ENCODE measurements around the gene CEBPA. TPM values are rescaled to one million over a fixed set of nuclear protein-coding genes. Genes with fewer than 3 reads are reported as not detected.

Gene CEBPA
- total RNA-seq, 2 donors from 2014 or later = 25.2 to 58.7 TPM

DNA sequence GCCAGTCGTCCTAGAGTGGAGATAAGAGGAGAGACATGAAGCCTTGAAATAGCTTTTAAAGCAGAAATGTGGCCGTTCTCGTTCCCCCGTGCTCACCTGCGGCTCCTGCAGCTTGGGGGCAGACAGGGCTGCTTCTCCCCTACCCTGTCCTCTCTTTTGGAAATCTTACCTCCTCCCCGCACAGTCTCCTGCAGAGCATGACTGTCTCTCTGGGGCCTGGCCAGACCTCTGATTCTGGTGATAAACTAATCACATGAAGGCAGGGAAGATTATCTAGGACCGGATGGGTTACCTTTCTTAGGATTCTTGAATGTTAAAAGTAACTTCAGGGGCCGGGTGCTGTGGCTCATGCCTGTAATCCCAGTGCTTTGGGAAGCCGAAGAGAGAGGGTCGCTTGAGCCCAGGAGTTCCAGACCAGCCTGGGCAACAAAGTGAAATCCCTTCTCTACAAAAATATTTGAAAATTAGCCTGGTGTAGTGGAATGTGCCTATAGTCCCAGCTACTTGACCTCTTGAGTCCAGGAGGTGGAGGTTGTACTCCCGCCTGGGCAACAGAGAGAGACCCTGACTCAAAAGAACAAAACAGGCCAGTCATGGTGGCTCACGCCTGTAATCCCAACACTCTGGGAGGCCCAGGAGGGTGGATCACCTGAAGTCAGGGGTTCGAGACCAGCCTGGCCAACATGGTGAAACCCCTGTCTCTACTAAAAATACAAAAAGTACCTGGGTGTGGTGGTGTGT, 8.1 kb downstream of the CEBPA start:
- WGBS = 53% methylated on average over 13 of the region's 13 CpGs
- intact Hi-C loops (cut with DNase I) = no loop called here

DNA sequence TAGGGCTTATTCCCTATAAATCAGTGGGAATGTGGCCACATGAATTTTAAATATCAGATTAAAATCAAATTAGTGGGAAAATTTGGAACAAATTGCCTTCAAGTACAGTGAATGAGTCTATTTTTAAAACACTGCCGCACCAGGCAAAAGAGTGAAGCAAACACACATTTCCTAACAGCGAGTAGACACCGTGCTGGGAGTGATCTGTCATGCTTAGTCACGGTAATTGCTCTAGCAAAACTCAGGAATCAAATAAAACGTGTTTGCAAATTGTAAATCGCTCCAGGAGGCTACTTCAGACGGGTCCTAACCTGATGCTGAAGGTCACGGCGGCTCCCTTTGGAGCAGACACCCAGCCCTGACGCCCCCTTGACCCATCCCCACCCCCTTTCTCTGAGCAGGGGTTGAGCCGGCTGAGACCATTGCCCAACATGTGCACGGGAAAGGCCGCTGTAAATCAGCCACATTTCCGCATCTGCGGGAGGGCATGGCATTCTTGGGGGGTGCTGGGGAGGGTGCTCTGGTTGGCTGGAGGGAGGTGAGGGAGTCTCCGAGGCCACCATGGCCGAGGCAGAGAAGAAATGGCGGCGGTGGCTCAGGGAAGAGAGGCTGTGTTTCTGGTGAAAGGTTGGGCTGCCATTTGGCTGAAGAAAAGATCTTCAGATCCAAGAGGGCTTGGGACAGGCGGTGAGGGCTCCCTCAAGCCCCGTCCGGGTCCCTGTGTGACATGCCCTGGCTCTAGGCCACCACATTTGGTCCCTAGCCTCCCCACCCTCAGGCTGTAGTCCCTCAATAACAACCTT, 8.9 kb downstream of the CEBPA start:
- WGBS = 6% methylated on average over 22 of the region's 22 CpGs
- TF ChIP-seq POLR2A (IDR thresholded peaks at IDR 0.05) = no peak
- peak; percentile 86 for TF ChIP-seq POLR2AphosphoS5 (IDR thresholded peaks at IDR 0.05)
- TF ChIP-seq, protein P1, sequence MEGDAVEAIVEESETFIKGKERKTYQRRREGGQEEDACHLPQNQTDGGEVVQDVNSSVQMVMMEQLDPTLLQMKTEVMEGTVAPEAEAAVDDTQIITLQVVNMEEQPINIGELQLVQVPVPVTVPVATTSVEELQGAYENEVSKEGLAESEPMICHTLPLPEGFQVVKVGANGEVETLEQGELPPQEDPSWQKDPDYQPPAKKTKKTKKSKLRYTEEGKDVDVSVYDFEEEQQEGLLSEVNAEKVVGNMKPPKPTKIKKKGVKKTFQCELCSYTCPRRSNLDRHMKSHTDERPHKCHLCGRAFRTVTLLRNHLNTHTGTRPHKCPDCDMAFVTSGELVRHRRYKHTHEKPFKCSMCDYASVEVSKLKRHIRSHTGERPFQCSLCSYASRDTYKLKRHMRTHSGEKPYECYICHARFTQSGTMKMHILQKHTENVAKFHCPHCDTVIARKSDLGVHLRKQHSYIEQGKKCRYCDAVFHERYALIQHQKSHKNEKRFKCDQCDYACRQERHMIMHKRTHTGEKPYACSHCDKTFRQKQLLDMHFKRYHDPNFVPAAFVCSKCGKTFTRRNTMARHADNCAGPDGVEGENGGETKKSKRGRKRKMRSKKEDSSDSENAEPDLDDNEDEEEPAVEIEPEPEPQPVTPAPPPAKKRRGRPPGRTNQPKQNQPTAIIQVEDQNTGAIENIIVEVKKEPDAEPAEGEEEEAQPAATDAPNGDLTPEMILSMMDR (IDR thresholded peaks at IDR 0.05) = peak in 1 of 4 experiments; percentile 14
- DNase-seq (ENCODE audit: low spot score) = peak; percentile 74

More for the DNA sequence above, 8.1 kb downstream of the CEBPA start:
- DNase-seq (ENCODE audit: low spot score) = no peak
- H3K4me3 ChIP-seq = no peak overlapping the region
- no peaks in the 10 kb centered on the region for H3K27me3 ChIP-seq (replicated peaks; ENCODE audit: insufficient read depth)
- no peaks in the 10 kb centered on the region for H3K36me3 ChIP-seq
- H3K4me1 ChIP-seq (replicated peaks) = peaks cover 17% of the 10 kb centered on the region
- H3K9me3 ChIP-seq = no peaks in the 10 kb centered on the region
- TF ChIP-seq, protein P1 (IDR thresholded peaks at IDR 0.05) = no peak
- TF ChIP-seq POLR2A (IDR thresholded peaks at IDR 0.05) = no peak
- TF ChIP-seq POLR2AphosphoS5 (IDR thresholded peaks at IDR 0.05) = no peak
- H3K27ac ChIP-seq = peak overlapping the region; percentile 77

DNA sequence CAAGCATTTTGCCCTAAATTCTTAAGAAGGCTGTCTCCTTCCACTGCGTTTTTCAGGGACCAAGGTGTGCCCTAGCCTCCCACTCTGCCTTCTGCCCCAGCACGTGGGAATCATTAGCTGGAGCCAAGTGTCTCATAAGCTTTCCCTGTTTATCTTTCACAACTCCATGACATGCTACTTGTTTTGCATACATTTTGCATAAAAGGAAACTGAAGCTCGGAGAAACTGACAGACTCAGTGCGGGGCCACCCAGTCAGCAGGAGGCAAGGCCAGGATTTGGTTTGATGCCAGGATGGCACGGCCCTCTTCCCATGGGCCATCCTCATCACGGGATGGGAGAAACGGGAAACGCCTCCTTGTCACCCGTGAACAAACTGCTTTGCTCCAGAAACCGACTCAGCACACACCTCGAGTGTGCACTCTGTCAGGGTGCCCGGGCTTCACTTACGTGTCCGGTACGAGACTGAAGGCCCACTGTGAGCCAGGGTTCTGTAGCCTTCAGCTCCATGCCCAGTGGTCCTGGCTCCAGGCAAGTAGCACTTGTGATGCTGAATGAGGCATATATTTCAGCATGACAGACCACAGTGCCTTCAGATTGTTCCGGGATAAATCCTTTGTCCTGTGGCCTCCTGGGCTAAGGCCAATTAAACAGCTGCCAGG, 9.6 kb downstream of the CEBPA start:
- peak overlapping the region; percentile 77 for H3K27ac ChIP-seq

More for the DNA sequence above, 8.9 kb downstream of the CEBPA start:
- Histone ChIP-seq H3K4me3 (no peak overlapping the region), H3K27me3 (replicated peaks; ENCODE audit: insufficient read depth) (no peaks in the 10 kb centered on the region), H3K27ac (peak overlapping the region; percentile 77), H3K9me3 (no peaks in the 10 kb centered on the region), H3K4me1 (replicated peaks) (peaks cover 13% of the 10 kb centered on the region), H3K36me3 (no peaks in the 10 kb centered on the region)
- intact Hi-C loops (cut with DNase I) = no loop called here

DNA sequence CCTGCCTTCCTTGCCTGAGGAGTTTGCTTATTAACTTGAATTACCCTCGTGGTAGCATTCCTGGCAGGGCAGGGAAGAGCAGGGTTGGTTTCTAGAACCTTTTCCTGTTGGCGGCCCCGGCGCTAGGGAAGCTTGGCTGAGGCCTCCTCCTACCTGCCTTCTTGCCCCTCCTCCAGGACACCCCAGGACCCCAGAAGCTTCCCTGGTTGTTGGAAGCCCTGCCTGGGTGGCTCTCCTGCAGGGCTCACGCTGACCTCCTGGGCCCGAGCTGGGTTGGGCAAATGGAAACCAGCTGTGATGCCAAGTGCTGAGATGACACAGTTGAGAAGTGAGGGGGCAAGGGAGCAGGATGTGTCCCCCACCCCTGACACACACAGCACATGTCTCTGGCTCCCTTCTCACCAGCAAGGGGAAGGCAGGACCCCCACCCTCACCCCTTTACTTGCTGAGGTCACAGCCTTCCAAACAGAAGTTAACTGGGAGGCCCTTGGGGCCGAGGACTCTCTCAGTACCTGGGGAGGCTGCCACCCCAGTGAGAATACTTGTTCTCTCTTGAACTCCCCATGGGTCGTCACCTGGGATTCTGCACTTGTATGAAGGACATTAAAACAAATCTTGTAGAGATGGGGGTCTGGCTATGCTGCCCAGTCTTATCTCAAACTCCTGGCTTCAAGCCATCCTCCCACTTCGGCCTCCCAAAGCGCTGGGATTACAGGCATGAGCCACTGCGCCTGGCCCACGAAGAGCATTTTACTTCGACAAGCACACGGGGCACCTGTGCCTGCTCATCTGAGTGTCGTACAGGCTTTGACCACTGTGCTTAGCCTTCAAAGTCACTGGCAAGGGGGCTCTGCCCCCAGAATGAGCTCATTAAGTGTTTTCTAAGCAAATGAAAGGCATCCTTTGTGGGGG, 10.5 kb downstream of the CEBPA start:
- no peak for DNase-seq (ENCODE audit: low spot score)
- Histone ChIP-seq H3K27ac (peak overlapping the region; percentile 77), H3K4me3 (no peak overlapping the region), H3K4me1 (replicated peaks) (peaks cover 13% of the 10 kb centered on the region), H3K27me3 (replicated peaks; ENCODE audit: insufficient read depth) (no peaks in the 10 kb centered on the region), H3K9me3 (no peaks in the 10 kb centered on the region), H3K36me3 (no peaks in the 10 kb centered on the region)
- TF ChIP-seq, protein P1 (IDR thresholded peaks at IDR 0.05) = no peak
- TF ChIP-seq POLR2A (IDR thresholded peaks at IDR 0.05) = no peak
- TF ChIP-seq POLR2AphosphoS5 (IDR thresholded peaks at IDR 0.05) = no peak
- intact Hi-C loops (cut with DNase I) = no loop called here
- 87% methylated on average over 15 of the region's 15 CpGs for WGBS

More for the DNA sequence above, 9.6 kb downstream of the CEBPA start:
- no peak overlapping the region for H3K4me3 ChIP-seq
- TF ChIP-seq POLR2A (IDR thresholded peaks at IDR 0.05) = peak; percentile 38
- TF ChIP-seq, protein P1 (IDR thresholded peaks at IDR 0.05) = no peak
- no peaks in the 10 kb centered on the region for H3K36me3 ChIP-seq
- intact Hi-C loops (cut with DNase I) = no loop called here
- H3K9me3 ChIP-seq = no peaks in the 10 kb centered on the region
- no peaks in the 10 kb centered on the region for H3K27me3 ChIP-seq (replicated peaks; ENCODE audit: insufficient read depth)
- H3K4me1 ChIP-seq (replicated peaks) = peaks cover 13% of the 10 kb centered on the region
- DNase-seq (ENCODE audit: low spot score) = peak; percentile 19
- 8% methylated on average over 16 of the region's 16 CpGs for WGBS

Measured in prostate gland (tissue), 2 donors.